Measurements from ENCODE around the gene EPHX1.

EPHX1 gene

DNA sequence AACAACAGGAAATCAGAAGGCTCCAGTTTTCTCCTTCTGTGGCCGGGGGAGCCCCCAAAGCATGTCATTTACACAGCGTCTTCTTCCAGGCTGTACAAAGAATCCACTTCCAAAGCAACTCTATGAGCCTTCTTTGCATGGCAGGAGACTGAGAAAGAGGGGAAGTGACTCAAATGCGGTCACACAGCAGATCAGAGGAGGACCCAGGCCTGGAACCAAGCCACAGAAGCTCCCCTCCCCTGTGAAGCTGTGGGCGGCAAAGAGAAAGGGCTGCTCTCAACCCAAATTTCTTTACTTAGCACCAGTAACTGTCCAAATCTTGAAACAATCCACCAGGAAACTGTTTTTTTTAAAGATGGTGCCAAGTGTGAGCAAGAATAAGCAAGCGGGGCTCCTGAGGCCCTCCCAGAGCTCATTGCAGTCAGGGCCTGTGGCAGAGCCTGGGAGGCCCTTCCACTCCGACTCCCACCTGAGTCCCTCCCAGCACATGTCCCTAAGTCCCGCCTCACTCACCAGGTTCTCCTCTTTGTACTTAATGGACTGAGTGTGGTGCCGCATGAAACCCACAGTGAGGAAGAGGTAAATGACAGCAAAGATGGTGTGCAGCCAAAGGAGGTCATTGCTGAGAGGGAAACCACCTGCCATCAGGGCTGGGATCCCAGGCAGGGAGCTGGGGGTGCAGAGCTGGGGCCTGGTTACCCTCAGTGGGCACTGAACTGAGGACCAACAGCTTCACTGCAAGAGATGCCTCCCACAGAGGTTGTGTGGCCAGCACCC, 56.3 kb downstream of the EPHX1 start:
- DNase-seq, result no peak

GRCh38 chr1:225866981-225867380, 57.1 kb downstream of the EPHX1 start:
- DNase-seq, result no peak

GRCh38 chr1:225868631-225869330, 58.9 kb downstream of the EPHX1 start:
- DNase-seq, result no peak

GRCh38 chr1:225870911-225871310, 61.0 kb downstream of the EPHX1 start:
- no peak for DNase-seq

GRCh38 chr1:225871359-225872074, 61.6 kb downstream of the EPHX1 start:
- no peak for DNase-seq

DNA sequence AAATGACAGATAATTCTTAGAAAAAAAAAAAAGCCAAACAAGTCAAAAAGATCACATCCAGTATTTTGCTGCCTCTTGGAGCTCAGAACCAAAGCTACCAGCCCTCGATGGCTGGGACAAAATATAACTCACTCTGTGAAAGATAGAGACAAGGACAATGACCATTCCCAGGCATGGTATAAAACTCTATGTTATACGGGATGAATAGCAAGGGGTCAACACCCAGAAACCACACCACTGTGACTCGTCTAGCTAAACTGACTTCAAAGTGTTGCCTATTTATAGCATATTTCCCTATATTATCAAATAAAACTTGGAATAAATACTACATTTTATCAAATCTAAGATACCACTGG, 62.1 kb downstream of the EPHX1 start:
- no peak for DNase-seq

- DNase-seq, result no peak
Observed at GRCh38 chr1:225873281-225873850, 63.4 kb downstream of the EPHX1 start.

DNA sequence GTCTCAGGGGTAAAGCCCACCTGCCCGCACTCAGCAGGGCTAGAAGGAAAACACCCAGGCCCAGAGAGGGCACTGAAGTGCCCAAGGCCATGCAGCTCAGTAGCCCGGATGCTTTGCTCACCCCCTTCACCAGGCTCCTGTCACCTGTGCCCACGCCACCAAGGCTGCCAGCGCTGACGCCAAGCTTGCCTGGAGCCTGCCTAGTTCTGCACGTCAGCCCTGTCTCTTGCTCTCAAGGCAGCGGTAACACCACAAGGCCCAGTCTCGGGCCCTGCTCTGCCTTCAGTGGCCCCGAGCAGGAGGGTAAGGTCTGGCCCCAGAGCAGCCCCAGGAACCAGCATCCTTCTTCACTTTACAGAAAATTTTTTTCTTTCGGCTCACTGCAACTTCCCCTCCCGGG, 64.5 kb downstream of the EPHX1 start:
- no peak for DNase-seq

GRCh38 chr1:225875044-225875815, 65.3 kb downstream of the EPHX1 start:
- no peak for DNase-seq

- DNase-seq, result no peak
Observed at GRCh38 chr1:225876900-225877510, 67.1 kb downstream of the EPHX1 start.

DNA sequence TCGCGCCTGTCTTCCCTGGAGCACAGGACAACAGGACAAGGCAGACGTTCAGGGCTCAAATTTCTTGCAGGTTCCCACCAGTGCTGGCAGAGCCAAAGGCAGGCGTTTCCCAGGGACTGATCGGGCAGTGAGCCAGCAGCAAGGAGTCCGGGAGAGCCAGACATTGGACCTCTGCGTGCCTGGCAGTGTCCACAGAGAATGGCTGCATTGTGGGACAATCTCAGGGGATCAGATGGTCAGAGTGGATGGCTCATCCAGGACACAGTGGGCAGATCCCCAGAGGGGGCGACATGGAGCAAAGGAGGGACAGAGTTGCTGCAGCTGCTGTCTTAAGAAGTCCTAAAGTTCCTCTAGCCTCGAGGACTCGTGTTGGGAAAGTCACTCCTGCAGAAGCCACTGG, 67.7 kb downstream of the EPHX1 start:
- no peak for DNase-seq

- DNase-seq, result no peak
Observed at GRCh38 chr1:225878282-225878681, 68.4 kb downstream of the EPHX1 start.

DNA sequence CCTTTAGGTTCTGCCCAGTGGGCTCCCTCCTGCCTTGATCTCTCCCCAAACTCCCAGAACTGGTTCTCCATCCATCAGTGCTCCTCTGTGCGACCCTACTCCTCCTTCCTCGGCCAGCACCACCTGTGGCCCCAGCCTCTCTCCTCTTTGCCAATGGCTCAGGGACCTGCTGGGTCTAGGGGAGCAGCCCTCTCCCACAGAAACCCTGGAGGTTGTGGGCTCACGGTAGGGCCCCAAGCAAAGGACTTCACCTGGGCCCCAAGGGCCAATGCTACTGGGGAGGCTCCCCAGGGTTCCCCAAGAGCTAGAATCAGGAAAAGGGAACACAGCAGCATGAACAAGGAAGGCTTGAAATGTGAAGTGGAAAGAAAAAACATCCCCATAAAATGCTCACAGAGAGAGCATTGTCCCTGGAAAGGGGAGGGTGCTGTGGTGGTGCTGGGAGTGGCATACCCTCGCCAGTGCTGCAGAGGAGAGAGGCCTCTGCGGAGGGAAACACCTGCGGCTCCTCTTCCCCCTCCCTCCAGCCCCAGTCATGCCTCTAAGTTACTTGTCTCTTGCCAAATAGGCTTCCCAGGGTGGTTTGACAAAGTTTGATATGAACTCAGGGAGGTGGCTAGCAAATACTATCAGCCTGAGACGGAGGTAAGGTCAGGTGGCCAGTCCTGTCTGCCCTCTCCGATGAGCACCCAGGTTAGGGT, 69.7 kb downstream of the EPHX1 start:
- no peak for DNase-seq

DNA sequence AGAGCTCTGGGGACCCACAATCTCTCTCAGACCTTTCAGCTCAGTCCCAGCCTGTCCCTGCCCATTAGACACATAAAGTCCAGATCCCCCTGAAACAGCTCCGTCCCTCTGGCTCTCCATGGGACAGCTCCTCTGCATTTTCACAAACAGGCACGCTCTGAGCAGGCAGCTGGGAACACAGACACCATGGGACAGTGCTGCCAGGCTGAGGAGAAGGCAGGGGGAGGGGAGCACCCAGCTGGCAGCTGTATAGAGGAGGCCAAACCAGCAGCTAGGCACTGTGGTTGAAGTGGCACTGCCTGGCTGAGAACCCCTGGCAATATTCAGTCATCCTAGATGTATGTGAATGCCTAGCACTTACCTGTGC, 70.3 kb downstream of the EPHX1 start:
- DNase-seq, result peak; percentile 29

GRCh38 chr1:225880636-225881035, 70.7 kb downstream of the EPHX1 start:
- no peak for DNase-seq

GRCh38 chr1:225881081-225881958, 71.4 kb downstream of the EPHX1 start:
- no peak for DNase-seq

GRCh38 chr1:225881959-225882693, 72.2 kb downstream of the EPHX1 start, which contains the start of gene TMEM63A:
Gene TMEM63A, minus strand, starts transcription at chr1:225882380. Its CDS starts 4,800 bp downstream, at chr1:225877580.
- DNase-seq, result no peak

GRCh38 chr1:225882694-225883615, 73.0 kb downstream of the EPHX1 start:
- no peak for DNase-seq

All from NCI-H1694 (cell line).